ENCODE results near the gene PDE12. TPM values are rescaled to one million over a fixed set of nuclear protein-coding genes. Genes with fewer than 3 reads are reported as not detected.
A peak's percentile ranks its signal among the peaks of the same experiment; 100 is the strongest.

Gene PDE12
- polyA plus RNA-seq, 1 of the 3 experiments (the other 2 are of a cell fraction): 7.4 TPM

- Histone ChIP-seq H3K4me1 (ENCODE audit: control insufficient read depth in 1 of 2, insufficient read depth in 2 of 2, low read depth in 1 of 2, low read length in 1 of 2) (peaks cover 3 to 9% of the 10 kb centered on the region in 2 experiments; a peak in 3 of 4 replicates), H3K9me3 (no peaks in the 10 kb centered on the region), H4K20me1 (ENCODE audit: insufficient read depth) (peaks cover 26% of the 10 kb centered on the region), H3F3A (replicated peaks; ENCODE audit: insufficient read depth) (peaks cover 28% of the 10 kb centered on the region), H3K36me3 (replicated peaks in 1 of 2; ENCODE audit: control insufficient read depth in 1 of 2, insufficient read depth in 2 of 2, low read length in 1 of 2) (peaks cover 7 to 25% of the 10 kb centered on the region in 2 experiments), H3K4me2 (peak overlapping the region; percentile 94), H3K4me3 (ENCODE audit: low read depth in 2 of 2, low read length in 1 of 2) (peak overlapping the region; percentile 66 to 71), H3K27ac (ENCODE audit: low read depth in 2 of 2, low read length in 1 of 2) (peak overlapping the region in 1 of 2 experiments; percentile 100; a peak in 2 of 4 replicates), H3K79me2 (ENCODE audit: insufficient read depth) (peaks cover 51% of the 10 kb centered on the region), H3K27me3 (ENCODE audit: insufficient read depth) (no peaks in the 10 kb centered on the region), H3K9ac (peak overlapping the region; percentile 87), H3K9me2 (no peaks in the 10 kb centered on the region), H2AFZ (ENCODE audit: low read depth) (peak overlapping the region; percentile 64)
- CTCF ChIA-PET: interaction anchor here (1.0 kb wide), 1 partner anchor 499 kb away, joined by 3 read pairs; no protein-coding TSS in a partner anchor
- WGBS (ENCODE audit: low lambda C conversion rate): 71% methylated on average over 5 of the region's 5 CpGs
- no peak for DNase-seq
- POLR2A ChIA-PET: interaction anchor here (3.5 kb wide), 1 partner anchor 43 kb away, joined by 19 read pairs; the partner anchor contains the start of gene PDE12
- no peak for TF ChIP-seq USF2 (IDR thresholded peaks at IDR 0.05; ENCODE audit: borderline replicate concordance, low read depth, low read length)
- no peak for TF ChIP-seq POLR2AphosphoS5 (IDR thresholded peaks at IDR 0.05; ENCODE audit: low read depth, low read length)
- no peak for TF ChIP-seq EZH2phosphoT487 (IDR thresholded peaks at IDR 0.05; ENCODE audit: borderline replicate concordance, low read depth)
- TF ChIP-seq TEAD4 (IDR thresholded peaks at IDR 0.05; ENCODE audit: borderline replicate concordance, insufficient read depth): no peak
- TF ChIP-seq REST (IDR thresholded peaks at IDR 0.05; ENCODE audit: low read depth, low read length): no peak
- TF ChIP-seq EP300 (IDR thresholded peaks at IDR 0.05; ENCODE audit: borderline replicate concordance in 1 of 2, low read depth in 1 of 2, low read length in 1 of 2): no peak
- TF ChIP-seq FOXJ3 (CRISPR knock-in tag; IDR thresholded peaks at IDR 0.05): no peak
- no peak for TF ChIP-seq JUND (IDR thresholded peaks at IDR 0.05)
- no peak for TF ChIP-seq RFX5 (IDR thresholded peaks at IDR 0.05; ENCODE audit: low read length)
- TF ChIP-seq GABPA (IDR thresholded peaks at IDR 0.05; ENCODE audit: low read depth): no peak
- TF ChIP-seq RAD21 (IDR thresholded peaks at IDR 0.05; ENCODE audit: low read length): no peak
- TF ChIP-seq NRF1 (IDR thresholded peaks at IDR 0.05; ENCODE audit: low read depth, low read length): no peak
- TF ChIP-seq IRF3 (IDR thresholded peaks at IDR 0.05; ENCODE audit: low read depth, low read length): no peak
- no peak for TF ChIP-seq TCF12 (IDR thresholded peaks at IDR 0.05)
- no peak for TF ChIP-seq GATA2 (CRISPR knock-in tag; IDR thresholded peaks at IDR 0.05)
- TF ChIP-seq YY1 (IDR thresholded peaks at IDR 0.05; ENCODE audit: low read depth): no peak
- no peak for TF ChIP-seq RXRA (IDR thresholded peaks at IDR 0.05; ENCODE audit: borderline replicate concordance, low read depth)
- no peak for TF ChIP-seq SIN3A (IDR thresholded peaks at IDR 0.05; ENCODE audit: borderline replicate concordance, low read depth, low read length)
These were observed 42.8 kb downstream of the PDE12 start for GRCh38 chr3:57598765-57599360.
